ENCODE measurements around the gene CLEC4G. TPM values are rescaled to one million over a fixed set of nuclear protein-coding genes. Genes with fewer than 3 reads are reported as not detected.
"Not testable (repeated sequence)": the region's sequence is repeated elsewhere in the genome, so short reads cannot be mapped to it uniquely, and the experiment has no call there.

Gene CLEC4G
- total and polyA plus RNA-seq, 2 of the 8 experiments (the other 6 are each of a cell fraction or from before 2014, with no cell fraction given) = 0.35 to 2.9 TPM

DNA sequence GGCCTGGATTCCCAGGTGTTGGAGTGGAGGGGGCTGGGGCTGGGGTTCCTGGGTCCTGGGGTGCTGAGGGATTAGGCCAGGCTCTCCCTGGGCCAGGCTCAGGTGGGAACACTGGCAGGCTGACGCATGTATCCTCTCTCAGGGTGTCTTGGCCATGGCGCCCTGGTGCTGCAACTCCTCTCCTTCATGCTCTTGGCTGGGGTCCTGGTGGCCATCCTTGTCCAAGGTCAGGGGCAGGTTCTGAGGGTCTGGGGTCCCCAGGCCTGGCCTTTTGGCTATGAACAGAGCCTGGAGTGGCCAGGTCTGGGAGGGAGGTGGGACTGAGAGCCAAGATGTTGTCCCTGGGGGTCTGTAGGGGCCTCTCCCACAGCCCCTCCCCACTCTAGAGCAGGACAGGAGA is 33.1 kb upstream of the CLEC4G start:
- H3K36me3 ChIP-seq (ENCODE audit: control insufficient read depth in 2 of 4, insufficient read depth in 4 of 4, low read length in 3 of 4); H2BK5ac ChIP-seq (ENCODE audit: low read depth, low read length); H3K9me3 ChIP-seq (ENCODE audit: insufficient read depth in 2 of 2, low read depth in 1 of 2, low read length in 1 of 2); DNase-seq (ENCODE audit: low read depth in 1 of 2, low spot score in 2 of 2); H3K79me2 ChIP-seq (ENCODE audit: control insufficient read depth in 1 of 2, insufficient read depth in 2 of 2, low read length in 2 of 2); H2BK120ac ChIP-seq (replicated peaks; ENCODE audit: low read depth, low read length); H3K23me2 ChIP-seq (ENCODE audit: low read depth, low read length); H3K4me2 ChIP-seq (ENCODE audit: insufficient read depth in 1 of 2, low read depth in 2 of 2, low read length in 2 of 2); H3K27ac ChIP-seq (ENCODE audit: low read depth, low read length); FAIRE-seq; POLR2A ChIA-PET (ENCODE audit: partially characterized antibody); H3K9ac ChIP-seq (replicated peaks in 1 of 4; ENCODE audit: extremely low read depth in 1 of 4, low read depth in 3 of 4, low read length in 3 of 4); H4K91ac ChIP-seq (replicated peaks; ENCODE audit: insufficient read length, low read length); H2BK12ac ChIP-seq (ENCODE audit: low read depth, low read length); H3K79me1 ChIP-seq (ENCODE audit: low read depth, low read length); H2AK5ac ChIP-seq (ENCODE audit: low read depth, low read length); H3K23ac ChIP-seq (ENCODE audit: insufficient read length); H4K5ac ChIP-seq (ENCODE audit: insufficient read length, low read depth, low read length); H3K14ac ChIP-seq (ENCODE audit: insufficient read length); H2BK20ac ChIP-seq (ENCODE audit: low read length); H3K56ac ChIP-seq (replicated peaks; ENCODE audit: insufficient read length, low read depth, low read length); H3K4ac ChIP-seq (replicated peaks; ENCODE audit: insufficient read length, low read depth, low read length); H4K8ac ChIP-seq (ENCODE audit: extremely low read depth, insufficient read depth, low read length); H3K4me3 ChIP-seq (ENCODE audit: extremely low read depth in 1 of 4, insufficient read depth in 2 of 4, low read depth in 3 of 4, low read length in 4 of 4); H3K4me1 ChIP-seq (replicated peaks in 1 of 4; ENCODE audit: control insufficient read depth in 3 of 4, insufficient read depth in 4 of 4, low read length in 3 of 4); H2AFZ ChIP-seq (ENCODE audit: low read length); H2BK15ac ChIP-seq (ENCODE audit: low read length); H3K27me3 ChIP-seq (replicated peaks in 1 of 4; ENCODE audit: control insufficient read depth in 3 of 4, extremely low read depth in 1 of 4, insufficient read depth in 3 of 4, low read length in 3 of 4); H3K18ac ChIP-seq (ENCODE audit: extremely low read depth, low read length); H4K20me1 ChIP-seq (replicated peaks in 1 of 2; ENCODE audit: control insufficient read depth in 1 of 2, insufficient read depth in 2 of 2, low read length in 2 of 2): not testable (repeated sequence)
- no CpG with 5 or more reads among the region's 2 CpGs for WGBS, 2 experiments (ENCODE audit: extremely low coverage in 1 of 2, insufficient coverage in 1 of 2, insufficient read length in 1 of 2, insufficient replicate concordance in 2 of 2, low coverage in 1 of 2, low lambda C conversion rate in 2 of 2, missing lambda C conversion rate in 1 of 2)
- CTCF ChIA-PET (ENCODE audit: partially characterized antibody) = interaction anchor here (1.1 kb wide), 1 partner anchor 11 kb away, joined by 3 read pairs; no protein-coding TSS in a partner anchor

DNA sequence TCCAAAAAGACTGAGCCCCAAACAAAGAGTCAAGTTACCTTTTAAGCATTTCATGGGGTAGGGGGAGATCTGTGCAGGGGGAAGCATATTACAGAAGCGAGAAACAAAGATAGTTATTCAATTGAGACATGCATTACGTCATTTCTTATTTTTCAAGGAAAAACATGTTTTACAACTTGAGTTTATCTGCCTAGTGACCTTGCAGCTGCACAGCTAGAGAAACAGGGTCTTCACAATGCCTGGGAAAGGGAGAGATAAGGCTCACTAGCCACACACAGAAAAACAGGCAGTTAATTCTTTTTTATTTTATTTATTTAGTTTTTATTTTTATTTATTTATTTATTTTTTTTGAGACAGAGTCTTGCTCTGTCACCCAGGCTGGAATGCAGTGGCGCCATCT is 32.2 kb upstream of the CLEC4G start:
- H3K4me2 ChIP-seq (ENCODE audit: insufficient read depth in 1 of 2, low read depth in 2 of 2, low read length in 2 of 2); H2BK12ac ChIP-seq (ENCODE audit: low read depth, low read length); H2BK20ac ChIP-seq (ENCODE audit: low read length); CTCF ChIA-PET (ENCODE audit: partially characterized antibody); H3K4ac ChIP-seq (replicated peaks; ENCODE audit: insufficient read length, low read depth, low read length); H3K9ac ChIP-seq (replicated peaks in 1 of 4; ENCODE audit: extremely low read depth in 1 of 4, low read depth in 3 of 4, low read length in 3 of 4); DNase-seq (ENCODE audit: low read depth in 1 of 2, low spot score in 2 of 2); H2BK15ac ChIP-seq (ENCODE audit: low read length); H4K8ac ChIP-seq (ENCODE audit: extremely low read depth, insufficient read depth, low read length); H3K14ac ChIP-seq (ENCODE audit: insufficient read length); H3K23me2 ChIP-seq (ENCODE audit: low read depth, low read length); FAIRE-seq; H4K20me1 ChIP-seq (replicated peaks in 1 of 2; ENCODE audit: control insufficient read depth in 1 of 2, insufficient read depth in 2 of 2, low read length in 2 of 2); H3K36me3 ChIP-seq (ENCODE audit: control insufficient read depth in 2 of 4, insufficient read depth in 4 of 4, low read length in 3 of 4); H3K9me3 ChIP-seq (ENCODE audit: insufficient read depth in 2 of 2, low read depth in 1 of 2, low read length in 1 of 2); H3K4me3 ChIP-seq (ENCODE audit: extremely low read depth in 1 of 4, insufficient read depth in 2 of 4, low read depth in 3 of 4, low read length in 4 of 4); H3K23ac ChIP-seq (ENCODE audit: insufficient read length); H3K56ac ChIP-seq (replicated peaks; ENCODE audit: insufficient read length, low read depth, low read length); H3K18ac ChIP-seq (ENCODE audit: extremely low read depth, low read length); H3K27me3 ChIP-seq (replicated peaks in 1 of 4; ENCODE audit: control insufficient read depth in 3 of 4, extremely low read depth in 1 of 4, insufficient read depth in 3 of 4, low read length in 3 of 4); H4K5ac ChIP-seq (ENCODE audit: insufficient read length, low read depth, low read length); POLR2A ChIA-PET (ENCODE audit: partially characterized antibody); H2BK120ac ChIP-seq (replicated peaks; ENCODE audit: low read depth, low read length); H2AFZ ChIP-seq (ENCODE audit: low read length); H3K27ac ChIP-seq (ENCODE audit: low read depth, low read length); H2BK5ac ChIP-seq (ENCODE audit: low read depth, low read length); H3K4me1 ChIP-seq (replicated peaks in 1 of 4; ENCODE audit: control insufficient read depth in 3 of 4, insufficient read depth in 4 of 4, low read length in 3 of 4); H4K91ac ChIP-seq (replicated peaks; ENCODE audit: insufficient read length, low read length); H2AK5ac ChIP-seq (ENCODE audit: low read depth, low read length); H3K79me1 ChIP-seq (ENCODE audit: low read depth, low read length); H3K79me2 ChIP-seq (ENCODE audit: control insufficient read depth in 1 of 2, insufficient read depth in 2 of 2, low read length in 2 of 2): not testable (repeated sequence)
- WGBS, 2 experiments (ENCODE audit: extremely low coverage in 1 of 2, insufficient coverage in 1 of 2, insufficient read length in 1 of 2, insufficient replicate concordance in 2 of 2, low coverage in 1 of 2, low lambda C conversion rate in 2 of 2, missing lambda C conversion rate in 1 of 2) = 83% methylated on average over 3 of the region's 3 CpGs; no CpG with 5 or more reads in 1 of the 2 experiments

Measured in H1 (cell line).